Renal pelvis (tissue), 4 donors: ENCODE results near the gene ARHGEF37. TPM values are rescaled to one million over a fixed set of nuclear protein-coding genes. Genes with fewer than 3 reads are reported as not detected.

Source experiments
- DNase-seq: peaks from one replicate; pipeline ENCODE4 v3.0.0-alpha.2; 2013
- polyA plus RNA-seq, 3 donors: library from polyadenylated mRNA; unstranded; fragments of 120-200 nt; gene quantifications; one replicate each; pipeline ENCODE4 v1.2.1, GENCODE V29; 2013; ENCODE audit not compliant: insufficient read length in 3 of 3

ARHGEF37 gene
- polyA plus RNA-seq, 3 donors = 4.6 to 5.8 (median 4.8) TPM

DNA sequence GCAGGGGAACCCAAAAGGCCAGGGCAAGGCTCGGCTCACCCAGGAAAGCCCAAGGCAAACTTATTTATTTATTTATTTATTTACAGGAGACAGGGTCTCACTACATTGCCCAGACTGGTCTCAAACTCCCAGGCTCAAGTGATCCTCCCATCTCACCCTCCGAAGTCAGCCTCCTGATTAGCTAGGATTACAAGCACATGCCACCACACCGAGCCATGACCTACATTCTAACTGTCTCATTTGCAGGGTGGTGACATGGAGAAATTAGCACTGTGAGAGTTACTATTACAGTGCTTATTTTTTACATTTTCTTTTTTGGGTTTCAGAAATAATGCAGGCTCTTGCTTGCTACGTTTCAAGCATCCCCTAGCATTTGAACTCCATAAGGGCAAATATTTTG is 18.1 kb downstream of the ARHGEF37 start:
- DNase-seq = no peak

GRCh38 chr5:149600932-149601331 is 19.6 kb downstream of the ARHGEF37 start:
- DNase-seq = no peak

DNA sequence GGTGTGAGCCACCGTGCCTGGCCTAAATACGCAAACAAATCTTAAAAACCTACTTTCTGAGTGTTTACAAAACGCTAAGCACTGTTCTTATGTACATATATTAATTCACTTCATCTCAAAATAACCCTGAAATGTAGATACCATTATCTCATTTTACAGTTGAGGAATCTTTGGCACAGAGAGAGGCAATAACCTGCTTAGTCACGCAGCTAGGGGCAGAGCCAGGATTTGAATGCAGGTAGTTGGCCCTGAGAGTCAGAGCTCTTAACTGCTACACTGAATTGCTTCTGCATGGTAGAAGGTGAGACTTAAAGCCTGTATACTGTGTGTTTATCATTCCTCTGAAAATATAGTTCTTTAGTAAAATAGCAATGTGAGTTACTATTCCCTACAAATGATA is 21.9 kb downstream of the ARHGEF37 start:
- no peak for DNase-seq

GRCh38 chr5:149603920-149604319 is 22.6 kb downstream of the ARHGEF37 start:
- DNase-seq = no peak

DNA sequence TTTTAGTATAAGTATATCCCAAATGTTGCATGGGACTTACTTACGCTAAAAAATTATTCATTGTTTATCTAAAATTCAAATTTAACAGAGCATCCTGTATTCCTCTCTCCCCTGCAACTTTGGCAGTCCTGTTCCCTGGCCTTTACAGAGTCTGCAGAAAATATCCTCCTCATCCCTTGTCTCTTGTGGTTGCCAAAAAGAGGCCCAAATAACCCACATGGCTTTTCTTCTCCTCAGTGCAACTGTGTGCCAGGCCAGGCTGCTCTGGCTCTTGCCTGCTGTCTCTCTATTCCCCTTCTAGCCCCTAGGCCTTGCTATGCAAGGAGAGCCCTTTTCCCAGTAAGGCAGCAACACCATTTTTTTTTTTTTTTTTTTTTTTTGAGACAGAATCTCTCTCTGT is 23.0 kb downstream of the ARHGEF37 start:
- DNase-seq = no peak

DNA sequence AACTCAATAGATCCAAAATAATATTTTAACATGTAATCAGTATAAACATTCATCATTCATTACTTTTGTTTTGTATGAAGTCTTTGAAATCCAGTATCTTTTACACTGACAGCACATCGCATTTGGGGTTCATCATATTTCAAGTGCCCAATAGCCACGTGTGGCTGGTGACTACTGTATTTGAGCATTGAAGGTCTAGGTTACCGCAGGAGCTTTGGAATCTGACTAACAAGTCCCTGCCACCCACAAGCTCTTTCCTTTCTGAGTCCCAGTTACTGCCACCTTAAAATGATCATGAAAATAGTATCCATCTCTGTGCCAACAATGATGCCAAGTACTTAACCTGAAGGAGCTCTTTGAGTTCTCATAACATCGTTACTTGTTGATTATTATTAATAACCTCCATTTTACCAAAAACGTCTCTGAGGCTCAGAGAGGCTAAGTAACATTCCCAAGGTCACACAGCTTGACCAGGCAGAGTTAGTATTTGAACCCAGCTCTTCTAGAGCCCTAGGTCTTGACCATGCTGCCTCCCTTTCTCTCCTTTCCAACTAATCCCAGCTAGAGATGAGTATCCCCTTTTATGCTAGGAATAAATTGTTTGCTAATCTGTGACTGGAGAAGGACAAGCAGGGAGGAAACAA is 24.2 kb downstream of the ARHGEF37 start:
- DNase-seq = no peak

- no peak for DNase-seq
Measured at GRCh38 chr5:149605998-149606724, 24.9 kb downstream of the ARHGEF37 start.

GRCh38 chr5:149608936-149609545 is 27.7 kb downstream of the ARHGEF37 start:
- no peak for DNase-seq

- DNase-seq = no peak
Measured at GRCh38 chr5:149609640-149610219, 28.4 kb downstream of the ARHGEF37 start.

- DNase-seq = no peak
Measured at GRCh38 chr5:149610589-149611255, 29.4 kb downstream of the ARHGEF37 start.

GRCh38 chr5:149611326-149611725 is 30.0 kb downstream of the ARHGEF37 start:
- peak; percentile 31 for DNase-seq

DNA sequence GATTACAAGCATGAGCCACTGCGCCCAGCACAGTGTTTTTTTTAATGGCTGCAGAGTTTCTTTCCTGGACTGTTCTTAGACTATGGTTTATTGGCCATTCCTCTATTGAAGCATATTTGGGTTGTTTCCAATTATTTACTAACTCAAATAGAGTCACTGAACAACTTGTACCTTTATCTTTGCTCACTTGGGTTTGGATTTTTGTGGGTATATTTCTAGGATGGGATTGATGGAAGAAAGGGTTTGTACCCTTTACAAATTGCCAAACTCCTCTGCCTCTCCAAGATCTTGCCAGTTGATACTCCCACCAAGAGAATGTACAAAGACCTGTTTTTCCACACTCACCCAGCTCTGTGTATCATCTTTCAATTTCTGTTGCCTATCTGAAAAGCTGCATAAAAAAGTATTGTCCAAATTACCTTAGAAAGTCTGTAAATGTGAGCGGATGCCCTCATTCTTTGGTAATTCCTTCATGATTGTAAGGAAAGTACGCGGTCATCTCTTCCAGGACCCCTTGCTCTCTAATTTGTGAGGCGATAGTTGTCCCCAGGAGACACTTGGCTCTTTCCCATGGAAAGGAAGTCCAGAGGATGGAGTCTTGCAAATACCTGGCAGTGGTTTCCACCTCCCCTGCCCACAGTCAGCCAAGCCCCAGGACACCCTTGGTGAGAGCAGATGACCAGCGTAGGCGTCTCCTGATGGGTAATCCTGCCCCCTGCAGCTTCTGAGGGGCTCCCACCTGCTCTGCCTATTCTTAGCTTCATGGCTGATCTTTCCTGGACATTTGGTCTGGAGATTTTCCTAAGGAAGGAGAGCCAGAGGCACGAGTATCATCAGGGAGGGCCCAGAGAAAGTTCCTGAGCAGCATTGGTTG is 33.0 kb downstream of the ARHGEF37 start:
- DNase-seq = no peak

DNA sequence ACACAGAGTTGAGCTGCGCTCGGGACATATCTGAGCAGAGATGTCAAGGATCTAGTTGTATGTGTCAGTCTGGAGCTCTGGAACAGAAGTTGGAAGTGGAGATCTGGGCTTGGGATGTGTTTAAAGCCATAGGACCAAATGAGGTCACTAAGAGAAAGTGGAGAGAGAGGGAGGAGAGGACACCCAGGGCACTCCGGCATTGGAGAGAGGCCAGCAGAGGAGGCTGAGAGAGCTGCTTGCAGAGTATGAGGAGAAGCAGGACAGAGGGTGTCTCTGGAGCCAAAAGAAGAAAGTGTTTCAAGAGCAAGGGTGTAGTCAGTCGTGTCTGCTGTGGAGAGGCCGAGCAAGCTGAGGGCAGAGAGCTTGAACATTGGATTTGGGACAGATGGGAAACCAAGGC is 34.7 kb downstream of the ARHGEF37 start:
- DNase-seq = no peak

DNA sequence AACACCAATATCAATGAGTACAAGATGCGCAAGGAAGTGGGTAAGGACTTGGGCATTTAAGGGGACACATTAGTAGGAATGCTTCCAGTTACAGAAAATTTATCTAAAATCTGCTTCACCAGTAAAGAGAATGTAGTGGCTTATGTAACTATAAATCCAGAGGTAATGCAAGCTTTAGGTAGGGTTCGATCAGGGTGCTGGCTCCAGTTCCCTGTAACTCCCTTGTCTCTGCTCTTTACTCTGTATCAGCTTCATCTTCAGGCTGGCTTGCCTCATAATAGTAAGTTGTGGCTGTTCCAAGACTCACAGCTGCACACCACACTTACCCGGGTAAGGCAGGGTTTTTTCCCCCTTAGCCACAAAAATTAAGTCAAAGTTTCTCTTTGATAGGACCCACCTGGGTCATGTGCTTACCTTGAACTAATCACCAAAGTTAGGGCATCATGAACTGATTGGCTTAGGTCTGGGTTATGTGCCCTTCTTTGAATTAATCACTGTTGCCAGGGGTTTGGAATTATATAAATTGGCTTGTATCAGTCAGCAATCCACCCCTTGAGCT is 35.5 kb downstream of the ARHGEF37 start:
- no peak for DNase-seq

GRCh38 chr5:149617760-149618306 is 36.5 kb downstream of the ARHGEF37 start:
- DNase-seq = no peak

GRCh38 chr5:149618581-149619248 is 37.4 kb downstream of the ARHGEF37 start:
- DNase-seq = peak; percentile 29

DNA sequence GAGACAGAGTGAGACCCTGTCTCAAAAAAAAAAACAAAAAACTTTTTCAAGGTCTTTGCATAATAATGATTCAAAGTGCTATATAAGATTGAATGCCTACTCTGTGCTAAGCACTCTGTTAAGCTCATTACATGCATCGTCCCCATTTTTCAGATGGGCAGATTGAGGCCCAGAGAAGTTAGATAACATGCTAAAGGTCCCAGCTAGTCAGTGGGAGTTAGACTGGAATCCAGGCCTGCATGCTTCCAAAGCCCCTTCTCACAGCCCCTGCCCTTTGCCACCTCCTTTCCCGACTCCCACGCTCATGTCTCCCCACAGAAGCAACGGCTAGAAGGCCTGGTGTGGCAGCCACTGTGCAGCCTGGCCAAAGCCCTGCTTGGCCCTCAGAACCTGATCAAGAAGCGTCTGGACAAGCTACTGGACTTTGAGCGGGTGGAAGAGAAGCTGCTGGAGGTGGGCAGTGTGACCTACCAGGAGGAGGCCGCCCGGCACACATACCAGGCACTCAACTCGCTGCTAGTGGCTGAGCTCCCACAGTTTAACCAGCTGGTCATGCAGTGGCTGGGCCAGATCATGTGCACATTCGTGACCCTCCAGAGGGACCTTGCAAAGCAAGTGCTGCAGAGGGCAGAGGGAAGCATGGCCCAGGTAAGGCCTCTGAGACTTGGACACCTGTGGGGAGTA is 40.3 kb downstream of the ARHGEF37 start:
- no peak for DNase-seq

GRCh38 chr5:149622466-149622865 is 41.2 kb downstream of the ARHGEF37 start:
- DNase-seq = no peak

DNA sequence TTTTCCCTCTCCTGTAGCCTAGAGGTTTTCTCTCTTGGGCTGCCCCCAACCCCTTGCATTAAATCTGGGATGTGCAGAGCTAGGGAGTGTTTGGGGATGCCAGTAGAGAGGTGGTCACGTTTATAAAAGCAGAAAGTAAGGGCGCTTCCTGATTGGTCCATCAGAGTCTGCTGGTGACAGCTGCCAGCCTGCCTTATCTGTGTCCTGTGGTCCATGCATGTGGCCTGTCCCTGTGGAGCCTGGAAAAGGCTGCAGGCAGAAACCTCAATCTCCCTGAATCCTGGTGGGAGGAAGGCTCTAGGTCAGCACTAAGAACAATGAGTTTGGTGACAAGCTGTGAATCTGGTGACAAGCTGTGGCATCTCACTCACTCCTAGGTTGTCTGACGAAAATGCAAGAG is 42.2 kb downstream of the ARHGEF37 start:
- no peak for DNase-seq
